GM12892 (cell line): Measurements from ENCODE around the gene SCFD2.
"Not testable (repeated sequence)": the region's sequence is repeated elsewhere in the genome, so short reads cannot be mapped to it uniquely, and the experiment has no call there.

Experiments
- DNase-seq: peaks from one replicate; pipeline ENCODE4 v3.0.0; 2011; ENCODE audit not compliant: insufficient read length
- FAIRE-seq: peaks from 2 replicates; lab custom pipeline; 2011; peaks lifted over from hg19 to GRCh38; lab: Jason Lieb, UNC
- POLR2A ChIP-seq: IDR thresholded peaks from 2 replicates; pipeline ENCODE4 v1.6.1; 2011; ENCODE audit warnings: low read depth, low read length, control low read depth
- POLR2AphosphoS5 ChIP-seq: IDR thresholded peaks from 2 replicates; pipeline ENCODE4 v1.6.1; 2011; ENCODE audit warnings: low read depth, low read length, control low read depth
- TAF1 ChIP-seq: IDR thresholded peaks from 2 replicates; pipeline ENCODE4 v1.6.1; 2011; ENCODE audit warnings: low read depth, mild to moderate bottlenecking, control low read depth, low read length, borderline replicate concordance

SCFD2 gene

DNA sequence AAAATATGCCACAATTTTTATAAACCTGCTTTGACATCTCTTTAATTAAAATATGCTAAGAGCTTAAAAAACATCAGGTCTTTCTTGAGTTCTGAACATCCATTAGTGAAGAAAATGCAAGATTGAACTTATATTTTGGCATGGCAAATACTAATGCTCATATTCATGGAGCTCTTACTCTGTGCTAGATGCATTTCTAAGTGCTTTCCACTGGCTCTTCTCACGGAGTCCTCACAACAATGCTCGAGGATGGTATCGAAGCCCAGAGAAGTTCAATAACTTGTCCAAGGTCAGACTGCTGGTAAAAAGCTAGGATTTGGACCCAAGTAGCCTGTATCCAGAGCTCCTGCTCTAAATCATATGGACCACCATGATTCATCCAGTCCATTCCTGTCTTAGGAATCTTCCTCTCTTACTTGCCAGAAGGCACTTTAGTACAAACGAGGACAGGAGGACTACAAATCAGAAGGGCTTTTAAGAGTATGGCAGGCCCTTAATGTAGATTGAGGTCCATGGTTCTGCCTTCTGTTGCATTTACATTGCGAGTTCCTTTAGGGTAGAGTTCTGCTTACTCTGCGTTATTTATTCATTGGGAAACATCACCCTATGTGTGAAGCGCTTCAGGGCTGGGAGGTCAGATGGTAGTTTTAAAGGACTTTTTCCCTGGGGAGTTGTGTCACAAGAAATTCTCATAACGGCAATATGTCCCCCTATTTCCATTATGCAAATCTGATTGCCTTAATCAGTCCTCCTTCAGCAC lies 304.6 kb downstream of the SCFD2 start:
- FAIRE-seq, result no peak
- no peak for DNase-seq
- TF ChIP-seq TAF1, result no peak
- no peak for TF ChIP-seq POLR2A
- TF ChIP-seq POLR2AphosphoS5, result no peak

- DNase-seq (no peak), FAIRE-seq (no peak)
- TF ChIP-seq TAF1 (no peak), POLR2A (no peak), POLR2AphosphoS5 (no peak)
These were observed 305.6 kb downstream of the SCFD2 start for GRCh38 chr4:53060278-53060677.

- TF ChIP-seq POLR2A (no peak), TAF1 (no peak), POLR2AphosphoS5 (no peak)
- DNase-seq, result no peak
- no peak for FAIRE-seq
These were observed 306.0 kb downstream of the SCFD2 start for GRCh38 chr4:53059871-53060270.

DNA sequence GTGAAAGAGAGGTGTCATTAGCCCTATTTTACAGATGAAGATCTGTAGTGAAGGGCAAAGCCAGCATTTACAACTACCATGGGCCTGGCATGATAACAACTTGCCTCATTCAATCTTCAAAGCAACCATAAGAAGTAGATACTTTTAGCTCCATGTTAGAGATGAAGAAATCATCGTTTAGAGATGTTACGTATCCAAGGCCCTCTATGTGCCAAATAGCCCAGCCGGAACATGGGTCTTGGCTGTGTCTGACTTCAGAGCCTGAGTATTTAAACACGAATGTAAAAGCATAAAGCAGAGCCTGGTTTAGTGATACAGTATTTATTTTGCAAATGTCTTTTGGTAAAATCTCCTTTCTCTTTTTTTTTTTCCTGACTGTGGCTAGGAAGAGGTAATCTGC lies 306.6 kb downstream of the SCFD2 start:
- no peak for DNase-seq
- no peak for TF ChIP-seq TAF1
- no peak for TF ChIP-seq POLR2AphosphoS5
- TF ChIP-seq POLR2A, result no peak
- FAIRE-seq, result no peak

DNA sequence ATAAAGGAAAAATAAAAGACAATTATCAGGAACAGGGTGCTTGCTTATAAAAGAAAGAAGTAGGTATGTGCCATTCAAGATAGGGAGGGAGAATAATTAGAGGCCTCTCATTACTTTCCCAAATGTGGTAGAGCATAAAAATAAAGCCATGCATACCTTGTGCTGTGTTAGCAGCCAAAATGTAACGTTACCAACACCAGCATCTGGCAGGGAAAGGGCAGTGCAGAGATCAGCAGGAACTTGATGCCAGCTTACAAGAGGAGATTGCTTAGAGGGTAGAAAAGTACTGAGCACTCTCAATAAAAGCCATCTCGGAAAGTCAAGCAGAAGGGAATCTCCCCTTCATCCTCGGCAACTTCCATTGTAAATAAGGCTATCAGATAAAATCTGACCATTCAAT lies 308.2 kb downstream of the SCFD2 start:
- FAIRE-seq (no peak), DNase-seq (no peak)
- no peak for TF ChIP-seq TAF1
- no peak for TF ChIP-seq POLR2A
- no peak for TF ChIP-seq POLR2AphosphoS5

- not testable (repeated sequence) for FAIRE-seq, DNase-seq
These were observed 308.8 kb downstream of the SCFD2 start for GRCh38 chr4:53057108-53057507.

GRCh38 chr4:53055716-53056403 lies 310.0 kb downstream of the SCFD2 start:
- no peak for FAIRE-seq
- TF ChIP-seq POLR2A (no peak), TAF1 (no peak), POLR2AphosphoS5 (no peak)
- no peak for DNase-seq

DNA sequence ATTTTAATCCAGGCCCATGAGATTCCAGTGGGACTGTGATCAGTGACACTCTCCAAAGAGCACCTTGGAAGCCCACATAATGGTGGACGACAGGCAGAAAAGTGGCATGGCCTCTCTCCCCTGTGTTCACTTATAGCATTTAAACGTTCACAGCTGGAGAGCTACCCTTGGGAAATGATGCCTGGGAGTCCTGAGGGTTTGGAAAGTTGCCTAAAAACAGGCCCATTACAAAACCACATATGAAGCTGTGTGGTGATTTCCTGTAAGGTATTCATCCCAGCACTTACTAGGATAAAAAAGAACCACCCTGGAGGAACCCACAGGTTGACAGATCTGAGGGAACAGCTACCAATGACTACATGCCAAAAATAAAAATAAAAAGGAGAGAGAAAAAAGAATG lies 310.6 kb downstream of the SCFD2 start:
- FAIRE-seq (no peak), DNase-seq (no peak)
- no peak for TF ChIP-seq TAF1
- TF ChIP-seq POLR2AphosphoS5, result no peak
- TF ChIP-seq POLR2A, result no peak

GRCh38 chr4:53050361-53050774 lies 315.5 kb downstream of the SCFD2 start:
- TF ChIP-seq TAF1, result no peak
- TF ChIP-seq POLR2AphosphoS5, result no peak
- TF ChIP-seq POLR2A, result no peak
- no peak for DNase-seq
- FAIRE-seq, result no peak

- FAIRE-seq, result no peak
- no peak for TF ChIP-seq TAF1
- TF ChIP-seq POLR2A, result no peak
- TF ChIP-seq POLR2AphosphoS5, result no peak
- DNase-seq, result no peak
These were observed 316.3 kb downstream of the SCFD2 start for GRCh38 chr4:53049528-53049927.

DNA sequence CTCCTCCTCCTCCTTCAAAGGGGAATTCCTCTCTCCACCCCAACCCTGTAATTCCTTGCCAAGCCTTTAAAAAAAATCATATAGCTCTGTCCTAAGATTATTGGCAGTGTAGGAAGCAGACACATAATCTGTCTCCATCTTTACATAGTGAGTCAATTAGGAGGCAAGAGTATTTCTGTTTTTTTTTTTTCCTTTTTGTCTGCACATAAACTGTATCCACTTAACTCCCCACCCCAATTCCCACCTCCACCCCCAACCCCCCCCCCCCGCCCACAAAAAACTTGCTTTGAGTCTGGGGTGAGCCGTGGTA lies 321.3 kb downstream of the SCFD2 start:
- no peak for TF ChIP-seq TAF1
- no peak for TF ChIP-seq POLR2AphosphoS5
- no peak for TF ChIP-seq POLR2A
- no peak for FAIRE-seq
- DNase-seq, result no peak

- DNase-seq (no peak), FAIRE-seq (no peak)
- no peak for TF ChIP-seq TAF1
- no peak for TF ChIP-seq POLR2AphosphoS5
- no peak for TF ChIP-seq POLR2A
These were observed 321.8 kb downstream of the SCFD2 start for GRCh38 chr4:53043891-53044650.
